SK-N-SH (cell line): ENCODE data around the gene GPR42. TPM values are rescaled to one million over a fixed set of nuclear protein-coding genes. Genes with fewer than 3 reads are reported as not detected.

Source experiments
- CTCF ChIA-PET: fragments of 300-600, 350-600 bp; formaldehyde crosslinking; extraction: SDS; loops from one replicate; lab custom pipeline; 2021; lab: Yijun Ruan, JAX
- POLR2A ChIA-PET: fragments of 350-600 bp; sonication (Branson Sonifier 250); formaldehyde crosslinking; extraction: SDS; loops from one replicate; lab custom pipeline; 2020; ENCODE audit warnings: antibody characterized with exemption, inconsistent platforms; lab: Yijun Ruan, JAX
- DNase-seq: peaks from one replicate; pipeline ENCODE4 v3.0.0; 2012
- H2AFZ ChIP-seq: fragments of 200-600 bp; sonication (generic); 2 replicates; pipeline ENCODE4 v1.8.1; 2016; ENCODE audit warnings: antibody characterized with exemption, mild to moderate bottlenecking, low read depth
- H3F3A ChIP-seq: fragments of 200-600 bp; sonication (generic); replicated peaks from 2 replicates; pipeline ENCODE3; 2016; ENCODE audit warnings: antibody characterized with exemption, mild to moderate bottlenecking; ENCODE audit not compliant: insufficient read depth
- H3K27ac ChIP-seq, 2 experiments: fragments of 200-500 bp in 1 of 2; fragments of 200-600 bp in 1 of 2; sonication (Bioruptor generic) in 1 of 2; sonication (generic), shearing (Covaris generic) in 1 of 2; 2 replicates each; pipeline versions ENCODE4 v1.5.1 to v1.6.1; 2014 to 2016; ENCODE audit warnings: low read depth in 2 of 2, inconsistent platforms in 1 of 2, low read length in 1 of 2, mild to moderate bottlenecking in 1 of 2, mixed read lengths in 1 of 2
- H3K27me3 ChIP-seq: fragments of 200-600 bp; sonication (generic), shearing (Covaris generic); 2 replicates; pipeline ENCODE4 v1.6.1; 2016; ENCODE audit warnings: mixed run types; ENCODE audit not compliant: insufficient read depth
- H3K36me3 ChIP-seq, 2 experiments: fragments of 200-500 bp in 1 of 2; fragments of 200-600 bp in 1 of 2; sonication (Bioruptor generic) in 1 of 2; sonication (generic) in 1 of 2; replicated peaks in 1 of 2; 2 replicates each; pipeline versions ENCODE3 to v1.5.1; 2014 to 2016; ENCODE audit warnings: low read length in 1 of 2, mild to moderate bottlenecking in 1 of 2; ENCODE audit not compliant: insufficient read depth in 2 of 2, control insufficient read depth in 1 of 2
- H3K4me1 ChIP-seq, 2 experiments: fragments of 200-500 bp in 1 of 2; fragments of 200-600 bp in 1 of 2; sonication (Bioruptor generic) in 1 of 2; sonication (generic), shearing (Covaris generic) in 1 of 2; 2 replicates each; pipeline versions ENCODE4 v1.5.1 to v1.6.1; 2014 to 2016; ENCODE audit warnings: low read depth in 1 of 2, low read length in 1 of 2, mixed run types in 1 of 2; ENCODE audit not compliant: insufficient read depth in 2 of 2, control insufficient read depth in 1 of 2
- H3K4me2 ChIP-seq: fragments of 200-600 bp; sonication (generic), shearing (Covaris generic); 2 replicates; pipeline ENCODE4 v1.6.1; 2017; ENCODE audit warnings: mixed run types
- H3K4me3 ChIP-seq, 2 experiments: fragments of 200-500 bp in 1 of 2; fragments of 200-600 bp in 1 of 2; sonication (Bioruptor generic) in 1 of 2; sonication (generic), shearing (Covaris generic) in 1 of 2; 2 replicates each; pipeline versions ENCODE4 v1.5.1 to v1.8.1; 2014 to 2016; ENCODE audit warnings: low read depth in 2 of 2, inconsistent platforms in 1 of 2, low read length in 1 of 2, mild to moderate bottlenecking in 1 of 2, mixed read lengths in 1 of 2, moderate library complexity in 1 of 2
- H3K79me2 ChIP-seq: fragments of 200-600 bp; sonication (generic); 2 replicates; pipeline ENCODE4 v1.8.1; 2017; ENCODE audit warnings: mild to moderate bottlenecking; ENCODE audit not compliant: insufficient read depth
- H3K9ac ChIP-seq: fragments of 200-600 bp; sonication (generic); 2 replicates; pipeline ENCODE4 v1.6.1; 2017; ENCODE audit warnings: mixed run types
- H3K9me2 ChIP-seq: fragments of 200-600 bp; sonication (generic); 2 replicates; pipeline ENCODE4 v1.6.1; 2017; ENCODE audit warnings: mixed run types
- H3K9me3 ChIP-seq: fragments of 200-600 bp; sonication (generic); 2 replicates; pipeline ENCODE4 v1.6.1; 2017; ENCODE audit warnings: mixed run types, mild to moderate bottlenecking, moderate library complexity
- H4K20me1 ChIP-seq: fragments of 200-600 bp; sonication (generic); 2 replicates; pipeline ENCODE4 v1.6.1; 2017; ENCODE audit warnings: mild to moderate bottlenecking, mixed run types; ENCODE audit not compliant: insufficient read depth
- ELF1 ChIP-seq: IDR thresholded peaks from 2 replicates; pipeline ENCODE4 v1.4.0; 2012
- EZH2phosphoT487 ChIP-seq: fragments of 200-600 bp; sonication (generic); IDR thresholded peaks from 2 replicates; pipeline ENCODE4 v1.6.1; 2017; ENCODE audit warnings: low read depth, mixed run types, mild to moderate bottlenecking, antibody characterized with exemption, moderate library complexity, borderline replicate concordance
- FOSL2 ChIP-seq: IDR thresholded peaks from 2 replicates; pipeline ENCODE4 v1.4.0; 2012; ENCODE audit warnings: low read depth, mild to moderate bottlenecking, moderate library complexity, borderline replicate concordance
- FOXJ3 ChIP-seq: sonication (generic); formaldehyde crosslinking; IDR thresholded peaks from 2 replicates; pipeline ENCODE4 v1.5.1; 2020; ENCODE audit warnings: mild to moderate bottlenecking, missing genetic modification reagents
- FOXM1 ChIP-seq: IDR thresholded peaks from 2 replicates; pipeline ENCODE4 v1.4.0; 2012; ENCODE audit warnings: low read depth, mild to moderate bottlenecking
- MEF2A ChIP-seq: IDR thresholded peaks from 2 replicates; pipeline ENCODE4 v1.4.0; 2012; ENCODE audit warnings: low read depth, borderline replicate concordance
- NRF1 ChIP-seq: IDR thresholded peaks from 2 replicates; pipeline ENCODE4 v1.6.1; 2012; ENCODE audit warnings: low read depth, mild to moderate bottlenecking, low read length
- POLR2AphosphoS5 ChIP-seq: IDR thresholded peaks from 2 replicates; pipeline ENCODE4 v1.6.1; 2012; ENCODE audit warnings: low read depth, low read length
- RAD21 ChIP-seq: IDR thresholded peaks from 2 replicates; pipeline ENCODE4 v1.6.1; 2012; ENCODE audit warnings: mild to moderate bottlenecking, low read length
- RXRA ChIP-seq: IDR thresholded peaks from 2 replicates; pipeline ENCODE4 v1.4.0; 2012; ENCODE audit warnings: low read depth, mild to moderate bottlenecking, borderline replicate concordance
- TAF1 ChIP-seq: IDR thresholded peaks from 2 replicates; pipeline ENCODE4 v1.6.1; 2012; ENCODE audit warnings: low read depth, mild to moderate bottlenecking, low read length, moderate library complexity, borderline replicate concordance
- WGBS: methylation state at CpG from one replicate; pipeline ENCODE4 v1.1.6; 2017; ENCODE audit warnings: low lambda C conversion rate; 5-methylcytosine and 5-hydroxymethylcytosine counted together
- polyA plus RNA-seq, 3 experiments: library from polyadenylated mRNA; depleted of rRNA; stranded (reverse); fragments of >200 nt; gene quantifications; 2 replicates each; pipeline ENCODE4 v1.2.3, GENCODE V29; 2012
- TF ChIP-seq, protein P1 (sequence below): fragments of 200-600 bp; sonication (generic); IDR thresholded peaks from 2 replicates; pipeline ENCODE4 v1.6.1; 2017; ENCODE audit warnings: antibody characterized with exemption, mild to moderate bottlenecking, moderate library complexity
- TF ChIP-seq, protein P2 (sequence below): IDR thresholded peaks from 2 replicates; pipeline ENCODE4; 2012
- TF ChIP-seq, protein P3 (sequence below): IDR thresholded peaks from 2 replicates; pipeline ENCODE4 v1.6.1; 2012; ENCODE audit warnings: mild to moderate bottlenecking, low read depth, low read length, moderate library complexity
- TF ChIP-seq, protein P4 (sequence below): IDR thresholded peaks from 2 replicates; pipeline ENCODE4 v1.4.0; 2012; ENCODE audit warnings: low read depth

Gene GPR42
- polyA plus RNA-seq, 1 of the 3 experiments (the other 2 are of a cell fraction) = not detected

DNA sequence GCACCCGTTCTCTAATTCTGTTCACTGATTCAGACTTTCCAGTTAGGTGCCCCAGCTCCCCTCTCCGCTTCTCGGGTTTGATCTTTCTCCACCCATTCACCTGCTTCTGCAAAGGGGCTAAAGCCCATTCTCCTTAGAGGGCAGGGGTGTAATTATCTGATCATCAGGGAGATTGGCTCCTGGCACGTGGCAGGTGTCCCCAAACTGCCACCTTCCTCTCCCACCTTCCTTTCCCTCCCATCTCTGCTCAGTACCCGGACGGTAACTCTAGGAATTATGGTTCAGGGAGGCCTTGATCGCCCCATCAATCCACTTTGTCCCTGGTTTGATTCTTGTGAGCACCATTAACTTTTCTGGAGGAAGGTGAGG lies 23.0 kb upstream of the GPR42 start:
- H3K36me3 ChIP-seq = no peaks in the 10 kb centered on the region
- no peak overlapping the region for H3K27ac ChIP-seq
- WGBS = 29% methylated on average over 7 of the region's 7 CpGs
- no peak overlapping the region for H3K4me2 ChIP-seq
- no peaks in the 10 kb centered on the region for H3K4me1 ChIP-seq
- no peaks in the 10 kb centered on the region for H4K20me1 ChIP-seq
- no peak overlapping the region for H2AFZ ChIP-seq
- peaks cover 87% of the 10 kb centered on the region for H3K27me3 ChIP-seq
- DNase-seq = no peak
- no peaks in the 10 kb centered on the region for H3F3A ChIP-seq
- CTCF ChIA-PET = interaction anchor here (1.7 to 3.3 kb wide), 2 partner anchors 144 to 147 kb away, joined by 3 to 16 read pairs; no protein-coding TSS in a partner anchor
- H3K9me3 ChIP-seq = no peaks in the 10 kb centered on the region
- no peak overlapping the region for H3K9ac ChIP-seq
- TF ChIP-seq RXRA (no peak), POLR2AphosphoS5 (no peak), NRF1 (no peak), FOSL2 (no peak), MEF2A (no peak), ELF1 (no peak), FOXM1 (no peak), EZH2phosphoT487 (no peak), FOXJ3 (CRISPR knock-in tag) (no peak), RAD21 (no peak), TAF1 (no peak)
- TF ChIP-seq, protein P1, sequence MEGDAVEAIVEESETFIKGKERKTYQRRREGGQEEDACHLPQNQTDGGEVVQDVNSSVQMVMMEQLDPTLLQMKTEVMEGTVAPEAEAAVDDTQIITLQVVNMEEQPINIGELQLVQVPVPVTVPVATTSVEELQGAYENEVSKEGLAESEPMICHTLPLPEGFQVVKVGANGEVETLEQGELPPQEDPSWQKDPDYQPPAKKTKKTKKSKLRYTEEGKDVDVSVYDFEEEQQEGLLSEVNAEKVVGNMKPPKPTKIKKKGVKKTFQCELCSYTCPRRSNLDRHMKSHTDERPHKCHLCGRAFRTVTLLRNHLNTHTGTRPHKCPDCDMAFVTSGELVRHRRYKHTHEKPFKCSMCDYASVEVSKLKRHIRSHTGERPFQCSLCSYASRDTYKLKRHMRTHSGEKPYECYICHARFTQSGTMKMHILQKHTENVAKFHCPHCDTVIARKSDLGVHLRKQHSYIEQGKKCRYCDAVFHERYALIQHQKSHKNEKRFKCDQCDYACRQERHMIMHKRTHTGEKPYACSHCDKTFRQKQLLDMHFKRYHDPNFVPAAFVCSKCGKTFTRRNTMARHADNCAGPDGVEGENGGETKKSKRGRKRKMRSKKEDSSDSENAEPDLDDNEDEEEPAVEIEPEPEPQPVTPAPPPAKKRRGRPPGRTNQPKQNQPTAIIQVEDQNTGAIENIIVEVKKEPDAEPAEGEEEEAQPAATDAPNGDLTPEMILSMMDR = no peak
- TF ChIP-seq, protein P2, sequence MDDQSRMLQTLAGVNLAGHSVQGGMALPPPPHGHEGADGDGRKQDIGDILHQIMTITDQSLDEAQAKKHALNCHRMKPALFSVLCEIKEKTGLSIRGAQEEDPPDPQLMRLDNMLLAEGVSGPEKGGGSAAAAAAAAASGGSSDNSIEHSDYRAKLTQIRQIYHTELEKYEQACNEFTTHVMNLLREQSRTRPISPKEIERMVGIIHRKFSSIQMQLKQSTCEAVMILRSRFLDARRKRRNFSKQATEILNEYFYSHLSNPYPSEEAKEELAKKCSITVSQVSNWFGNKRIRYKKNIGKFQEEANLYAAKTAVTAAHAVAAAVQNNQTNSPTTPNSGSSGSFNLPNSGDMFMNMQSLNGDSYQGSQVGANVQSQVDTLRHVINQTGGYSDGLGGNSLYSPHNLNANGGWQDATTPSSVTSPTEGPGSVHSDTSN = no peak
- TF ChIP-seq, protein P3, sequence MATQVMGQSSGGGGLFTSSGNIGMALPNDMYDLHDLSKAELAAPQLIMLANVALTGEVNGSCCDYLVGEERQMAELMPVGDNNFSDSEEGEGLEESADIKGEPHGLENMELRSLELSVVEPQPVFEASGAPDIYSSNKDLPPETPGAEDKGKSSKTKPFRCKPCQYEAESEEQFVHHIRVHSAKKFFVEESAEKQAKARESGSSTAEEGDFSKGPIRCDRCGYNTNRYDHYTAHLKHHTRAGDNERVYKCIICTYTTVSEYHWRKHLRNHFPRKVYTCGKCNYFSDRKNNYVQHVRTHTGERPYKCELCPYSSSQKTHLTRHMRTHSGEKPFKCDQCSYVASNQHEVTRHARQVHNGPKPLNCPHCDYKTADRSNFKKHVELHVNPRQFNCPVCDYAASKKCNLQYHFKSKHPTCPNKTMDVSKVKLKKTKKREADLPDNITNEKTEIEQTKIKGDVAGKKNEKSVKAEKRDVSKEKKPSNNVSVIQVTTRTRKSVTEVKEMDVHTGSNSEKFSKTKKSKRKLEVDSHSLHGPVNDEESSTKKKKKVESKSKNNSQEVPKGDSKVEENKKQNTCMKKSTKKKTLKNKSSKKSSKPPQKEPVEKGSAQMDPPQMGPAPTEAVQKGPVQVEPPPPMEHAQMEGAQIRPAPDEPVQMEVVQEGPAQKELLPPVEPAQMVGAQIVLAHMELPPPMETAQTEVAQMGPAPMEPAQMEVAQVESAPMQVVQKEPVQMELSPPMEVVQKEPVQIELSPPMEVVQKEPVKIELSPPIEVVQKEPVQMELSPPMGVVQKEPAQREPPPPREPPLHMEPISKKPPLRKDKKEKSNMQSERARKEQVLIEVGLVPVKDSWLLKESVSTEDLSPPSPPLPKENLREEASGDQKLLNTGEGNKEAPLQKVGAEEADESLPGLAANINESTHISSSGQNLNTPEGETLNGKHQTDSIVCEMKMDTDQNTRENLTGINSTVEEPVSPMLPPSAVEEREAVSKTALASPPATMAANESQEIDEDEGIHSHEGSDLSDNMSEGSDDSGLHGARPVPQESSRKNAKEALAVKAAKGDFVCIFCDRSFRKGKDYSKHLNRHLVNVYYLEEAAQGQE = no peak
- TF ChIP-seq, protein P4, sequence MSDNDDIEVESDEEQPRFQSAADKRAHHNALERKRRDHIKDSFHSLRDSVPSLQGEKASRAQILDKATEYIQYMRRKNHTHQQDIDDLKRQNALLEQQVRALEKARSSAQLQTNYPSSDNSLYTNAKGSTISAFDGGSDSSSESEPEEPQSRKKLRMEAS = no peak
- POLR2A ChIA-PET = no interaction called here
- no peaks in the 10 kb centered on the region for H3K79me2 ChIP-seq
- no peaks in the 10 kb centered on the region for H3K9me2 ChIP-seq
- no peak overlapping the region for H3K4me3 ChIP-seq
